H1 (cell line): ENCODE data around the gene PSMB9. TPM values are rescaled to one million over a fixed set of nuclear protein-coding genes. Genes with fewer than 3 reads are reported as not detected.
A peak's percentile ranks its signal among the peaks of the same experiment; 100 is the strongest.

Experiments
- CTCF ChIA-PET: fragments of 300-600 bp; sonication (Branson Sonifier 250); formaldehyde crosslinking; loops from one replicate; lab custom pipeline; 2021; ENCODE audit not compliant: partially characterized antibody; lab: Charles Lee
- POLR2A ChIA-PET: fragments of 300-600 bp; sonication (Branson Sonifier 250); formaldehyde crosslinking; loops from one replicate; lab custom pipeline; 2021; ENCODE audit warnings: inconsistent platforms; ENCODE audit not compliant: partially characterized antibody; lab: Charles Lee
- DNase-seq, 2 experiments: peaks; one replicate each; pipeline versions ENCODE4 v3.0.0 to v3.0.0-alpha.2; 2010 to 2022; ENCODE audit warnings: low spot score in 2 of 2, low read depth in 1 of 2, mixed read lengths in 1 of 2
- FAIRE-seq: peaks from 2 replicates; lab custom pipeline; 2011; peaks lifted over from hg19 to GRCh38; lab: Jason Lieb, UNC
- H2AFZ ChIP-seq: 2 replicates; pipeline ENCODE4 v1.8.1; 2012; ENCODE audit warnings: low read length, inconsistent platforms
- H2AK5ac ChIP-seq: 2 replicates; pipeline ENCODE4 v1.6.1; 2013; ENCODE audit warnings: low read depth, low read length
- H2BK120ac ChIP-seq: replicated peaks from 2 replicates; pipeline ENCODE3; 2013; ENCODE audit warnings: low read depth, low read length, inconsistent platforms
- H2BK12ac ChIP-seq: 2 replicates; pipeline ENCODE4 v1.6.1; 2013; ENCODE audit warnings: low read depth, low read length
- H2BK15ac ChIP-seq: 2 replicates; pipeline ENCODE4 v1.6.1; 2013; ENCODE audit warnings: low read length
- H2BK20ac ChIP-seq: 2 replicates; pipeline ENCODE4 v1.6.1; 2013; ENCODE audit warnings: low read length
- H2BK5ac ChIP-seq: 2 replicates; pipeline ENCODE4 v1.6.1; 2013; ENCODE audit warnings: low read depth, low read length
- H3K14ac ChIP-seq: 2 replicates; pipeline ENCODE4 v1.6.1; 2013; ENCODE audit warnings: inconsistent platforms; ENCODE audit not compliant: insufficient read length
- H3K18ac ChIP-seq: 2 replicates; pipeline ENCODE4 v1.6.1; 2013; ENCODE audit warnings: low read length; ENCODE audit errors: extremely low read depth
- H3K23ac ChIP-seq: 2 replicates; pipeline ENCODE4 v1.6.1; 2013; ENCODE audit warnings: inconsistent platforms; ENCODE audit not compliant: insufficient read length
- H3K23me2 ChIP-seq: 2 replicates; pipeline ENCODE4 v1.6.1; 2013; ENCODE audit warnings: low read depth, low read length
- H3K27ac ChIP-seq: 2 replicates; pipeline ENCODE4 v1.6.1; 2011; ENCODE audit warnings: low read depth, low read length, inconsistent platforms
- H3K27me3 ChIP-seq, 4 experiments: replicated peaks in 1 of 4; 1 replicate in 1 of 4; 2 replicates in 3 of 4; pipeline versions ENCODE4 v1.6.1 to v1.8.1; 2011 to 2013; ENCODE audit warnings: low read length in 3 of 4, mild to moderate bottlenecking in 3 of 4, inconsistent platforms in 2 of 4, mixed read lengths in 2 of 4, moderate library complexity in 1 of 4; ENCODE audit not compliant: control insufficient read depth in 3 of 4, insufficient read depth in 3 of 4; ENCODE audit errors: extremely low read depth in 1 of 4
- H3K36me3 ChIP-seq, 4 experiments: 2 replicates each; pipeline versions ENCODE4 v1.6.1 to v1.8.1; 2011 to 2013; ENCODE audit warnings: mild to moderate bottlenecking in 4 of 4, low read length in 3 of 4, moderate library complexity in 2 of 4, control low read depth in 1 of 4, inconsistent platforms in 1 of 4; ENCODE audit not compliant: insufficient read depth in 4 of 4, control insufficient read depth in 2 of 4
- H3K4ac ChIP-seq: replicated peaks from 2 replicates; pipeline ENCODE3; 2013; ENCODE audit warnings: low read length, low read depth, mixed read lengths, inconsistent platforms; ENCODE audit not compliant: insufficient read length
- H3K4me1 ChIP-seq, 4 experiments: replicated peaks in 1 of 4; 1 replicate in 1 of 4; 2 replicates in 3 of 4; pipeline versions ENCODE4 v1.6.1 to v1.8.1; 2011 to 2013; ENCODE audit warnings: low read length in 3 of 4, inconsistent platforms in 2 of 4, mixed read lengths in 1 of 4; ENCODE audit not compliant: insufficient read depth in 4 of 4, control insufficient read depth in 3 of 4
- H3K4me2 ChIP-seq, 2 experiments: 2 replicates each; pipeline versions ENCODE4 v1.6.1 to v1.8.1; 2011 to 2013; ENCODE audit warnings: low read depth in 2 of 2, low read length in 2 of 2, control low read depth in 1 of 2, inconsistent platforms in 1 of 2, mild to moderate bottlenecking in 1 of 2; ENCODE audit not compliant: insufficient read depth in 1 of 2
- H3K4me3 ChIP-seq, 4 experiments: fragments of 200-600, 300-600 bp in 1 of 4; sonication (generic), shearing (Covaris generic), sonication (Bioruptor Twin) in 1 of 4; 2 replicates each; pipeline versions ENCODE4 v1.5.1 to v1.8.1; 2011 to 2016; ENCODE audit warnings: low read length in 4 of 4, low read depth in 3 of 4, control low read depth in 2 of 4, inconsistent platforms in 2 of 4, mild to moderate bottlenecking in 2 of 4, mixed read lengths in 1 of 4, moderate library complexity in 1 of 4; ENCODE audit not compliant: insufficient read depth in 2 of 4; ENCODE audit errors: extremely low read depth in 1 of 4
- H3K56ac ChIP-seq: replicated peaks from 2 replicates; pipeline ENCODE3; 2013; ENCODE audit warnings: low read depth, mild to moderate bottlenecking, mixed read lengths, low read length, inconsistent platforms; ENCODE audit not compliant: insufficient read length
- H3K79me1 ChIP-seq: 2 replicates; pipeline ENCODE4 v1.6.1; 2013; ENCODE audit warnings: low read depth, low read length, control low read depth
- H3K79me2 ChIP-seq, 2 experiments: 2 replicates each; pipeline versions ENCODE4 v1.6.1 to v1.8.1; 2012 to 2013; ENCODE audit warnings: low read length in 2 of 2, mild to moderate bottlenecking in 2 of 2, inconsistent platforms in 1 of 2; ENCODE audit not compliant: insufficient read depth in 2 of 2, control insufficient read depth in 1 of 2
- H3K9ac ChIP-seq, 4 experiments: replicated peaks in 1 of 4; 1 replicate in 1 of 4; 2 replicates in 3 of 4; pipeline versions ENCODE4 v1.6.1 to v1.8.1; 2011 to 2013; ENCODE audit warnings: low read depth in 3 of 4, low read length in 3 of 4, control low read depth in 2 of 4, mild to moderate bottlenecking in 2 of 4, moderate library complexity in 2 of 4, inconsistent platforms in 1 of 4; ENCODE audit errors: extremely low read depth in 1 of 4
- H3K9me3 ChIP-seq, 2 experiments: 2 replicates each; pipeline versions ENCODE4 v1.6.1 to v1.8.1; 2012 to 2013; ENCODE audit warnings: mild to moderate bottlenecking in 2 of 2, moderate library complexity in 2 of 2, control low read depth in 1 of 2, inconsistent platforms in 1 of 2, low read depth in 1 of 2, low read length in 1 of 2, mixed read lengths in 1 of 2; ENCODE audit not compliant: insufficient read depth in 2 of 2
- H4K20me1 ChIP-seq, 2 experiments: replicated peaks in 1 of 2; 2 replicates each; pipeline versions ENCODE3 to v1.8.1; 2011 to 2013; ENCODE audit warnings: inconsistent platforms in 2 of 2, low read length in 2 of 2, mild to moderate bottlenecking in 1 of 2; ENCODE audit not compliant: insufficient read depth in 2 of 2, control insufficient read depth in 1 of 2
- H4K5ac ChIP-seq: 2 replicates; pipeline ENCODE4 v1.6.1; 2013; ENCODE audit warnings: low read length, low read depth, mixed read lengths, inconsistent platforms; ENCODE audit not compliant: insufficient read length
- H4K8ac ChIP-seq: 2 replicates; pipeline ENCODE4 v1.8.0; 2013; ENCODE audit warnings: mild to moderate bottlenecking, moderate library complexity, low read length, inconsistent platforms; ENCODE audit not compliant: insufficient read depth; ENCODE audit errors: extremely low read depth
- H4K91ac ChIP-seq: replicated peaks from 2 replicates; pipeline ENCODE3; 2013; ENCODE audit warnings: low read length, mixed read lengths, inconsistent platforms; ENCODE audit not compliant: insufficient read length
- ATF2 ChIP-seq: IDR thresholded peaks from 2 replicates; pipeline ENCODE4 v1.6.1; 2012; ENCODE audit warnings: low read length, inconsistent platforms
- CREB1 ChIP-seq: IDR thresholded peaks from 2 replicates; pipeline ENCODE4 v1.6.1; 2012; ENCODE audit warnings: inconsistent platforms
- POLR2A ChIP-seq, 2 experiments: IDR thresholded peaks; 1 replicate in 1 of 2; 2 replicates in 1 of 2; pipeline ENCODE4 v1.6.1; 2011; ENCODE audit warnings: low read depth in 2 of 2, low read length in 2 of 2, mild to moderate bottlenecking in 2 of 2; ENCODE audit errors: control extremely low read depth in 1 of 2
- RAD21 ChIP-seq, 2 experiments: IDR thresholded peaks in 1 of 2; conservative IDR thresholded peaks in 1 of 2; 2 replicates each; pipeline ENCODE4 v1.6.1; 2011; ENCODE audit warnings: low read depth in 2 of 2, low read length in 2 of 2, improper control_type of control experiment in 1 of 2, inconsistent platforms in 1 of 2, mild to moderate bottlenecking in 1 of 2, moderate library complexity in 1 of 2
- RFX5 ChIP-seq: IDR thresholded peaks from 2 replicates; pipeline ENCODE4 v1.6.1; 2011; ENCODE audit warnings: low read depth, low read length, improper control_type of control experiment, borderline replicate concordance
- RNF2 ChIP-seq: fragments of 200-900, 300-1000 bp; sonication (generic); IDR thresholded peaks from 2 replicates; pipeline ENCODE4 v1.7.1; 2016; ENCODE audit warnings: borderline replicate concordance, low read depth, mild to moderate bottlenecking, antibody characterized with exemption, low read length; ENCODE audit not compliant: poor library complexity, severe bottlenecking; ENCODE audit errors: missing control alignments
- SAP30 ChIP-seq: fragments of 300-600 bp; sonication (generic); IDR thresholded peaks from 2 replicates; pipeline ENCODE4 v1.7.1; 2012; ENCODE audit warnings: low read length, moderate library complexity, mild to moderate bottlenecking, inconsistent platforms; ENCODE audit not compliant: insufficient read depth, insufficient replicate concordance
- SP2 ChIP-seq: IDR thresholded peaks from 2 replicates; pipeline ENCODE4 v1.6.1; 2012; ENCODE audit warnings: mild to moderate bottlenecking, low read length, inconsistent platforms
- SRF ChIP-seq: IDR thresholded peaks from 2 replicates; pipeline ENCODE4 v1.6.1; 2011; ENCODE audit warnings: mild to moderate bottlenecking, low read depth, low read length, moderate library complexity
- TAF7 ChIP-seq: optimal IDR thresholded peaks from 2 replicates; pipeline ENCODE3; 2011; ENCODE audit warnings: low read depth, mild to moderate bottlenecking, inconsistent platforms, low read length, moderate library complexity, borderline replicate concordance
- WGBS, 2 experiments: shearing (Covaris generic) in 1 of 2; methylation state at CpG; one replicate each; pipeline versions ENCODE4 v1.1.6 to v1.1.7; 2013 to 2015; ENCODE audit warnings: low lambda C conversion rate in 2 of 2, mixed read lengths in 2 of 2, inconsistent platforms in 1 of 2, low coverage in 1 of 2, missing lambda C conversion rate in 1 of 2; ENCODE audit not compliant: insufficient replicate concordance in 2 of 2, insufficient coverage in 1 of 2, insufficient read length in 1 of 2; ENCODE audit errors: extremely low coverage in 1 of 2, missing lambda C conversion rate in 1 of 2; 5-methylcytosine and 5-hydroxymethylcytosine counted together
- polyA plus RNA-seq, 7 experiments: library from polyadenylated mRNA; depleted of rRNA in 3 of 7; stranded (reverse) in 5 of 7; unstranded in 2 of 7; fragments of >200 nt in 5 of 7; fragments of 200-250 nt in 2 of 7; gene quantifications; 1 replicate in 5 of 7; 2 replicates in 1 of 7; 4 replicates in 1 of 7; pipeline versions ENCODE4 v1.2.1 to v1.2.3, GENCODE V29; 2011 to 2013; ENCODE audit warnings: missing spikeins in 2 of 7, mixed read lengths in 2 of 7
- total RNA-seq: library from RNA; stranded (reverse); fragmentation: NEBNext Ultra II Directional; extraction: Animal tissue kit (Norgen Biotek cat#: 25700); gene quantifications from 2 replicates; pipeline ENCODE4 v1.2.1, GENCODE V29; 2021
- TF ChIP-seq, protein P1 (sequence below): IDR thresholded peaks from 2 replicates; pipeline ENCODE4 v1.6.1; 2011; ENCODE audit warnings: low read depth, mild to moderate bottlenecking, low read length; ENCODE audit not compliant: insufficient read depth

PSMB9 gene
- total and polyA plus RNA-seq, 2 of the 8 experiments (the other 6 are each of a cell fraction or from before 2014, with no cell fraction given), result 4.5 to 22.8 TPM

DNA sequence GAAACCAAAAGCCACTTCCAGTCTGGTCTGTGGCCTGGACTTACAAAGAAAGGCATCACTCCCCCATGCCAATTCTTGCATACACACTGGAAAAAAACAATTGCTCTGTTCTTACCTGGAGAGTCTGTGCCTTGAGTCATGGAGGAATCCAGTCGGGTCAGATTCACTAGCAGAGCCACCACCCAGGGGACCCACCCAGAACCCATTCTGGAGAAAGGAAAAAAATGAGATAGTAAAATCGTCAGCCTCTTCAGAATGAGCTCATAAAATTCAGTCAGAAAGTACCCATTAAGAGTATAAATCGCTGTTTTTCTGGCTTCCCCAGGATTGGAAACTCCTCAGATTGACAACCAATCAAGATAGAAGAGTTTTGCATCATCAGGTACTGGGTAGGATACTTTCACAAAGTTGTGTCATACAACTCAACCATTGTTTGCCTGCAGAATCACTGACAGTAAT lies 37.2 kb upstream of the PSMB9 start, which contains the start of gene HLA-DOB:
TSS of gene HLA-DOB (minus strand) at position 257 of the 459 bp plus-strand sequence. CDS start at position 206, 51 bp downstream.
- no peak within 1 kb of the TSS for H4K8ac ChIP-seq
- no peaks in the 10 kb centered on the region for H3K23me2 ChIP-seq
- no peak within 1 kb of the TSS for H3K56ac ChIP-seq
- H3K27me3 ChIP-seq, result no peaks in the 10 kb centered on the region; a peak in 1 of 7 replicates
- H3K4me3 ChIP-seq, result no peak within 1 kb of the TSS
- no peak within 1 kb of the TSS for H3K4me2 ChIP-seq
- DNase-seq, result no peak
- POLR2A ChIA-PET, result no interaction called here
- no peak within 1 kb of the TSS for H4K91ac ChIP-seq
- no peak within 1 kb of the TSS for H3K18ac ChIP-seq
- H3K79me1 ChIP-seq, result no peaks in the 10 kb centered on the region
- H2BK15ac ChIP-seq, result no peak within 1 kb of the TSS
- no peak within 1 kb of the TSS for H2AK5ac ChIP-seq
- H3K4me1 ChIP-seq, result no peaks in the 10 kb centered on the region
- no peak within 1 kb of the TSS for H3K27ac ChIP-seq
- no peak within 1 kb of the TSS for H4K5ac ChIP-seq
- H2BK5ac ChIP-seq, result no peak within 1 kb of the TSS
- H2BK12ac ChIP-seq, result no peak within 1 kb of the TSS
- no peak within 1 kb of the TSS for H3K14ac ChIP-seq
- H2BK120ac ChIP-seq, result no peak within 1 kb of the TSS
- FAIRE-seq, result no peak
- H3K9me3 ChIP-seq, result no peaks in the 10 kb centered on the region
- whole genome bisulfite sequencing, 2 experiments, result 66% methylated on average over 3 of the region's 3 CpGs; no CpG with 5 or more reads in 1 of the 2 experiments
- H2BK20ac ChIP-seq, result no peak within 1 kb of the TSS
- no peak within 1 kb of the TSS for H3K4ac ChIP-seq
- no peaks in the 10 kb centered on the region for H4K20me1 ChIP-seq
- H3K36me3 ChIP-seq, result no peaks in the 10 kb centered on the region
- H2AFZ ChIP-seq, result peak within 1 kb of the TSS; percentile 63; the same call in 1 of the 2 replicates
- H3K9ac ChIP-seq, result no peak within 1 kb of the TSS; a peak in 1 of 7 replicates
- no peaks in the 10 kb centered on the region for H3K79me2 ChIP-seq
- H3K23ac ChIP-seq, result no peak within 1 kb of the TSS
- CTCF ChIA-PET, result interaction anchor here (0.6 kb wide), 1 partner anchor 19 kb away, joined by 3 read pairs; no protein-coding TSS in a partner anchor
- TF ChIP-seq RNF2, result no peak
- no peak for TF ChIP-seq SRF
- no peak for TF ChIP-seq ATF2
- no peak for TF ChIP-seq SAP30
- TF ChIP-seq, protein P1, sequence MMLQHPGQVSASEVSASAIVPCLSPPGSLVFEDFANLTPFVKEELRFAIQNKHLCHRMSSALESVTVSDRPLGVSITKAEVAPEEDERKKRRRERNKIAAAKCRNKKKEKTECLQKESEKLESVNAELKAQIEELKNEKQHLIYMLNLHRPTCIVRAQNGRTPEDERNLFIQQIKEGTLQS, result no peak
- TF ChIP-seq TAF7, result no peak
- no peak for TF ChIP-seq POLR2A (IDR thresholded peaks at IDR 0.05; ENCODE audit: control extremely low read depth in 1 of 2, low read depth in 2 of 2, low read length in 2 of 2)
- TF ChIP-seq RFX5, result peak; percentile 95
- TF ChIP-seq RAD21 (IDR thresholded peaks at IDR 0.05 in 1 of 2, conservative IDR thresholded peaks at IDR 0.05 in 1 of 2; ENCODE audit: low read depth in 2 of 2, low read length in 2 of 2), result no peak
- no peak for TF ChIP-seq SP2
- peak; percentile 71; the same call in 1 of the 2 replicates for TF ChIP-seq CREB1
